Tongue (tissue), 2 donors: ENCODE results near the gene DES. TPM values are rescaled to one million over a fixed set of nuclear protein-coding genes. Genes with fewer than 3 reads are reported as not detected.

Experiments used
- DNase-seq: peaks from one replicate; pipeline ENCODE4 v3.0.0-alpha.2; 2015
- total RNA-seq: library from RNA; depleted of rRNA; stranded (reverse); fragments of >200 nt; gene quantifications from one replicate; pipeline ENCODE4 v1.2.3, GENCODE V29; 2014

Gene DES
- total RNA-seq, 1 donor from 2014 or later = 5,232 TPM

GRCh38 chr2:219472629-219473187 is 54.5 kb downstream of the DES start:
- DNase-seq = no peak

GRCh38 chr2:219473511-219473910 is 55.3 kb downstream of the DES start:
- no peak for DNase-seq

- DNase-seq = no peak
Observed at GRCh38 chr2:219474285-219475060, 56.3 kb downstream of the DES start.

GRCh38 chr2:219475278-219475677 is 57.1 kb downstream of the DES start:
- DNase-seq = no peak

- peak; percentile 82 for DNase-seq
Observed at GRCh38 chr2:219475697-219476651, 57.8 kb downstream of the DES start.

Other genes starting within 250 kb of the DES start
- gene SLC23A3, start 248.3 kb upstream of the DES start, total RNA-seq = 0.92 TPM
- 23.9 TPM for gene CNPPD1, start 241.5 kb upstream of the DES start, total RNA-seq
- gene RETREG2, start 240.1 kb upstream of the DES start, total RNA-seq = 35.0 TPM
- gene ZFAND2B, start 211.6 kb upstream of the DES start, total RNA-seq = 24.4 TPM
- 35.3 TPM for gene ABCB6, start 199.4 kb upstream of the DES start, total RNA-seq
- gene ATG9A, start 188.7 kb upstream of the DES start, total RNA-seq = 51.9 TPM
- gene ANKZF1, start 188.6 kb upstream of the DES start, total RNA-seq = 41.0 TPM
- gene GLB1L, start 172.9 kb upstream of the DES start, total RNA-seq = 5.2 TPM
- 10.5 TPM for gene STK16, start 172.9 kb upstream of the DES start, total RNA-seq
- gene TUBA4B, start 165.1 kb upstream of the DES start, total RNA-seq = not detected
- gene TUBA4A, start 164.5 kb upstream of the DES start, total RNA-seq = 76.1 TPM
- 96.5 TPM for gene DNAJB2, start 139.0 kb upstream of the DES start, total RNA-seq
- gene PTPRN, start 109.0 kb upstream of the DES start, total RNA-seq = 0.31 TPM
- not detected for gene RESP18, start 85.6 kb upstream of the DES start, total RNA-seq
- gene DNPEP, start 30.5 kb upstream of the DES start, total RNA-seq = 33.4 TPM
- 136 TPM for gene SPEG, start 16.5 kb downstream of the DES start, total RNA-seq
- 21.0 TPM for gene GMPPA, start 80.5 kb downstream of the DES start, total RNA-seq
- 0.10 TPM for gene ASIC4, start 96.1 kb downstream of the DES start, total RNA-seq
- 121 TPM for gene CHPF, start 125.4 kb downstream of the DES start, total RNA-seq
- 2.9 TPM for gene TMEM198, start 125.7 kb downstream of the DES start, total RNA-seq
- gene OBSL1, start 153.2 kb downstream of the DES start, total RNA-seq = 105 TPM
- 1.5 TPM for gene INHA, start 153.9 kb downstream of the DES start, total RNA-seq
- gene STK11IP, start 179.5 kb downstream of the DES start, total RNA-seq = 13.6 TPM
- gene SLC4A3, start 209.3 kb downstream of the DES start, total RNA-seq = 1.5 TPM